ENCODE data around the gene PRKAG2. TPM values are rescaled to one million over a fixed set of nuclear protein-coding genes. Genes with fewer than 3 reads are reported as not detected.
A peak's percentile ranks its signal among the peaks of the same experiment; 100 is the strongest.

PRKAG2 gene
- total and polyA plus RNA-seq, 2 of the 8 experiments (the other 6 are each of a cell fraction or from before 2014, with no cell fraction given), result 7.5 to 18.1 TPM

- no peaks in the 10 kb centered on the region for H3K79me2 ChIP-seq (ENCODE audit: control insufficient read depth in 1 of 2, insufficient read depth in 2 of 2, low read length in 2 of 2)
- peaks cover 3% of the 10 kb centered on the region; the same call in 1 of the 2 replicates for H3K23me2 ChIP-seq (ENCODE audit: low read depth, low read length)
- DNase-seq (ENCODE audit: low read depth in 1 of 2, low spot score in 2 of 2) (no peak), FAIRE-seq (no peak)
- no peaks in the 10 kb centered on the region for H3K9me3 ChIP-seq (ENCODE audit: insufficient read depth in 2 of 2, low read depth in 1 of 2, low read length in 1 of 2)
- peak overlapping the region; percentile 60; the same call in 1 of the 2 replicates for H3K18ac ChIP-seq (ENCODE audit: extremely low read depth, low read length)
- H3K79me1 ChIP-seq (ENCODE audit: low read depth, low read length), result no peaks in the 10 kb centered on the region
- H4K5ac ChIP-seq (ENCODE audit: insufficient read length, low read depth, low read length), result no peak overlapping the region
- H3K14ac ChIP-seq (ENCODE audit: insufficient read length), result no peak overlapping the region
- H3K4me2 ChIP-seq (ENCODE audit: insufficient read depth in 1 of 2, low read depth in 2 of 2, low read length in 2 of 2), result no peak overlapping the region
- H2BK120ac ChIP-seq (replicated peaks; ENCODE audit: low read depth, low read length), result no peak overlapping the region
- H2BK15ac ChIP-seq (ENCODE audit: low read length), result peak overlapping the region; percentile 75; the same call in 1 of the 2 replicates
- H3K56ac ChIP-seq (replicated peaks; ENCODE audit: insufficient read length, low read depth, low read length), result no peak overlapping the region
- H3K4me3 ChIP-seq (ENCODE audit: extremely low read depth in 1 of 4, insufficient read depth in 2 of 4, low read depth in 3 of 4, low read length in 4 of 4), result no peak overlapping the region
- no peak overlapping the region for H3K23ac ChIP-seq (ENCODE audit: insufficient read length)
- peaks cover 0 to 5% of the 10 kb centered on the region in 2 experiments for H4K20me1 ChIP-seq (replicated peaks in 1 of 2; ENCODE audit: control insufficient read depth in 1 of 2, insufficient read depth in 2 of 2, low read length in 2 of 2)
- peak overlapping the region; percentile 88; the same call in 1 of the 2 replicates for H2AK5ac ChIP-seq (ENCODE audit: low read depth, low read length)
- ChIA-PET POLR2A (ENCODE audit: partially characterized antibody) (no interaction called here), CTCF (ENCODE audit: partially characterized antibody) (interaction anchor here (0.9 to 1.8 kb wide), 3 partner anchors 8 to 107 kb away, joined by 3 to 5 read pairs (median 4); no protein-coding TSS in a partner anchor)
- 0 out of 2 replicates have a peak overlapping the region, but pooled peaks have one; percentile 67 for H2BK20ac ChIP-seq (ENCODE audit: low read length)
- no peaks in the 10 kb centered on the region; a peak in 2 of 7 replicates for H3K4me1 ChIP-seq (replicated peaks in 1 of 4; ENCODE audit: control insufficient read depth in 3 of 4, insufficient read depth in 4 of 4, low read length in 3 of 4)
- 90% methylated on average over 20 of the region's 21 CpGs; no CpG with 5 or more reads in 1 of the 2 experiments for whole genome bisulfite sequencing, 2 experiments (ENCODE audit: extremely low coverage in 1 of 2, insufficient coverage in 1 of 2, insufficient read length in 1 of 2, insufficient replicate concordance in 2 of 2, low coverage in 1 of 2, low lambda C conversion rate in 2 of 2, missing lambda C conversion rate in 1 of 2)
- peak overlapping the region; percentile 74 for H3K4ac ChIP-seq (replicated peaks; ENCODE audit: insufficient read length, low read depth, low read length)
- peak overlapping the region; percentile 56 for H4K91ac ChIP-seq (replicated peaks; ENCODE audit: insufficient read length, low read length)
- H3K9ac ChIP-seq (replicated peaks in 1 of 4; ENCODE audit: extremely low read depth in 1 of 4, low read depth in 3 of 4, low read length in 3 of 4), result no peak overlapping the region
- H3K36me3 ChIP-seq (ENCODE audit: control insufficient read depth in 2 of 4, insufficient read depth in 4 of 4, low read length in 3 of 4), result no peaks in the 10 kb centered on the region
- H2BK5ac ChIP-seq (ENCODE audit: low read depth, low read length), result peak overlapping the region; percentile 75
- H3K27me3 ChIP-seq (replicated peaks in 1 of 4; ENCODE audit: control insufficient read depth in 3 of 4, extremely low read depth in 1 of 4, insufficient read depth in 3 of 4, low read length in 3 of 4), result peaks cover 0 to 2% (median 0%) of the 10 kb centered on the region in 4 experiments; a peak in 3 of 7 replicates
- H3K27ac ChIP-seq (ENCODE audit: low read depth, low read length), result no peak overlapping the region
- H2BK12ac ChIP-seq (ENCODE audit: low read depth, low read length), result no peak overlapping the region
- no peak overlapping the region for H4K8ac ChIP-seq (ENCODE audit: extremely low read depth, insufficient read depth, low read length)
- no peak overlapping the region for H2AFZ ChIP-seq (ENCODE audit: low read length)
- TF ChIP-seq KDM5A (IDR thresholded peaks at IDR 0.05; ENCODE audit: low read length) (no peak), SIN3A (conservative IDR thresholded peaks at IDR 0.05 in 1 of 2, IDR thresholded peaks at IDR 0.05 in 1 of 2; ENCODE audit: low read depth in 1 of 2, low read length in 2 of 2) (no peak), ZNF274 (IDR thresholded peaks at IDR 0.05; ENCODE audit: borderline replicate concordance, extremely low read depth, low read length) (no peak), SP1 (IDR thresholded peaks at IDR 0.05; ENCODE audit: low read depth, low read length) (no peak), RXRA (IDR thresholded peaks at IDR 0.05; ENCODE audit: insufficient read depth, low read depth, low read length) (no peak), TBP (IDR thresholded peaks at IDR 0.05; ENCODE audit: low read depth, low read length) (no peak), SUZ12 (IDR thresholded peaks at IDR 0.05; ENCODE audit: low read length) (no peak)
Measured at GRCh38 chr7:151889406-151890354, 12.8 kb upstream of the PRKAG2 start.

Data from H1 (cell line).